Endothelial cell of umbilical vein (primary cell): Measurements from ENCODE around the gene LURAP1L. TPM values are rescaled to one million over a fixed set of nuclear protein-coding genes. Genes with fewer than 3 reads are reported as not detected.

Experiments used
- BruUV-seq: library from RNA; stranded (reverse); fragments of 400-500 nt; replicated peaks from 2 replicates; lab custom pipeline; 2021; lab: Mats Ljungman, UMichigan
- CTCF ChIA-PET: fragments of 300-600, 350-600 bp; sonication (Branson Sonifier 250); formaldehyde crosslinking; loops from one replicate; lab custom pipeline; 2021; ENCODE audit warnings: antibody characterized with exemption, inconsistent platforms; lab: Charles Lee
- POLR2A ChIA-PET: fragments of 300-600, 350-600 bp; sonication (Branson Sonifier 250); formaldehyde crosslinking; loops from one replicate; lab custom pipeline; 2021; ENCODE audit warnings: antibody characterized with exemption, inconsistent platforms; lab: Charles Lee
- DNase-seq: peaks from one replicate; pipeline ENCODE4 v3.0.0-alpha.2; 2011; ENCODE audit warnings: low read depth, low spot score
- FAIRE-seq: peaks from 2 replicates; lab custom pipeline; 2011; peaks lifted over from hg19 to GRCh38; lab: Jason Lieb, UNC
- H2AFZ ChIP-seq: 2 replicates; pipeline ENCODE4 v1.6.0; 2012; ENCODE audit warnings: low read depth, low read length, control low read depth, inconsistent platforms
- H3K27ac ChIP-seq: 2 replicates; pipeline ENCODE4 v1.5.1; 2011; ENCODE audit warnings: low read depth, mild to moderate bottlenecking, control low read depth, low read length, moderate library complexity; ENCODE audit not compliant: insufficient read depth
- H3K27me3 ChIP-seq, 2 experiments: 2 replicates each; pipeline versions ENCODE4 v1.6.0 to v1.6.1; 2011; ENCODE audit warnings: low read length in 2 of 2, mixed read lengths in 1 of 2; ENCODE audit not compliant: control insufficient read depth in 2 of 2, insufficient read depth in 2 of 2
- H3K36me3 ChIP-seq, 2 experiments: 2 replicates in 1 of 2; 3 replicates in 1 of 2; pipeline ENCODE4 v1.5.1; 2011; ENCODE audit warnings: low read length in 2 of 2, mild to moderate bottlenecking in 1 of 2, moderate library complexity in 1 of 2; ENCODE audit not compliant: control insufficient read depth in 2 of 2, insufficient read depth in 2 of 2; ENCODE audit errors: extremely low read depth in 1 of 2
- H3K4me1 ChIP-seq: 3 replicates; pipeline ENCODE4 v1.5.1; 2011; ENCODE audit warnings: mild to moderate bottlenecking, low read length; ENCODE audit not compliant: control insufficient read depth, insufficient read depth; ENCODE audit errors: extremely low read depth
- H3K4me2 ChIP-seq: 2 replicates; pipeline ENCODE4 v1.6.1; 2011; ENCODE audit warnings: low read length, control low read depth, mixed read lengths; ENCODE audit not compliant: insufficient read depth
- H3K4me3 ChIP-seq, 3 experiments: fragments of 200-600 bp in 1 of 3; sonication (generic), shearing (Covaris generic) in 1 of 3; replicated peaks in 1 of 3; 2 replicates each; pipeline ENCODE4 v1.5.1; 2011 to 2016; ENCODE audit warnings: control low read depth in 3 of 3, low read length in 3 of 3, mild to moderate bottlenecking in 2 of 3, inconsistent platforms in 1 of 3, low read depth in 1 of 3, moderate library complexity in 1 of 3; ENCODE audit not compliant: insufficient read depth in 1 of 3
- H3K79me2 ChIP-seq: 2 replicates; pipeline ENCODE4 v1.6.0; 2012; ENCODE audit warnings: low read length, inconsistent platforms; ENCODE audit not compliant: control insufficient read depth, insufficient read depth
- H3K9ac ChIP-seq: replicated peaks from 2 replicates; pipeline ENCODE3; 2011; ENCODE audit warnings: low read length, control low read depth; ENCODE audit not compliant: insufficient read depth; ENCODE audit errors: extremely low read depth
- H3K9me1 ChIP-seq: replicated peaks from 3 replicates; pipeline ENCODE4 v1.6.0; 2011; ENCODE audit warnings: mild to moderate bottlenecking, low read length; ENCODE audit not compliant: control insufficient read depth, insufficient read depth; ENCODE audit errors: extremely low read depth
- H3K9me3 ChIP-seq: replicated peaks from 2 replicates; pipeline ENCODE4 v1.5.1; 2012; ENCODE audit warnings: low read length, inconsistent platforms; ENCODE audit not compliant: control insufficient read depth, insufficient read depth
- H4K20me1 ChIP-seq: replicated peaks from 2 replicates; pipeline ENCODE3; 2011; ENCODE audit warnings: mild to moderate bottlenecking, low read length; ENCODE audit not compliant: control insufficient read depth, insufficient read depth; ENCODE audit errors: extremely low read depth
- CTCF ChIP-seq, 2 donors: IDR thresholded peaks; 1 replicate in 1 of 2; 2 replicates in 1 of 2; pipeline ENCODE4 v1.5.1; 2011; ENCODE audit warnings: low read length in 2 of 2, mild to moderate bottlenecking in 2 of 2, moderate library complexity in 2 of 2, control low read depth in 1 of 2, inconsistent platforms in 1 of 2, low read depth in 1 of 2; ENCODE audit not compliant: insufficient read depth in 1 of 2; ENCODE audit errors: extremely low read depth in 1 of 2
- EZH2 ChIP-seq: IDR thresholded peaks from 2 replicates; pipeline ENCODE4 v1.6.1; 2012; ENCODE audit warnings: borderline replicate concordance, low read depth, mild to moderate bottlenecking, moderate library complexity, low read length, inconsistent platforms; ENCODE audit not compliant: severe bottlenecking
- FOS ChIP-seq: IDR thresholded peaks from 2 replicates; pipeline ENCODE4 v1.6.1; 2011; ENCODE audit warnings: mild to moderate bottlenecking, low read length, moderate library complexity, borderline replicate concordance; ENCODE audit not compliant: insufficient read depth
- GATA2 ChIP-seq: IDR thresholded peaks from 2 replicates; pipeline ENCODE4 v1.7.0; 2011; ENCODE audit warnings: low read depth, mild to moderate bottlenecking, moderate library complexity, mixed read lengths, low read length; ENCODE audit not compliant: insufficient read length, insufficient read depth
- JUN ChIP-seq: IDR thresholded peaks from 2 replicates; pipeline ENCODE4 v1.6.1; 2011; ENCODE audit warnings: borderline replicate concordance, low read depth; ENCODE audit not compliant: insufficient read length, insufficient read depth
- MAX ChIP-seq: IDR thresholded peaks from 2 replicates; pipeline ENCODE4 v1.6.1; 2011; ENCODE audit not compliant: insufficient read depth, insufficient read length
- MYC ChIP-seq: IDR thresholded peaks from one replicate; pipeline ENCODE4 v1.6.1; 2011; ENCODE audit warnings: mild to moderate bottlenecking, low read depth, low read length
- POLR2A ChIP-seq: IDR thresholded peaks from 2 replicates; pipeline ENCODE4 v1.6.1; 2012; ENCODE audit warnings: low read depth, mild to moderate bottlenecking, control low read depth, low read length
- POLR2AphosphoS5 ChIP-seq: IDR thresholded peaks from 2 replicates; pipeline ENCODE4 v1.6.1; 2012; ENCODE audit warnings: low read depth, mild to moderate bottlenecking, control low read depth, low read length, moderate library complexity; ENCODE audit not compliant: insufficient read depth
- dilution Hi-C: fragments of 300-500 bp; cut with MboI; formaldehyde crosslinking; loops from one replicate; pipeline ENCODE4 v1.15.0; 2019; ENCODE audit warnings: low sequenced_read_pairs; ENCODE audit not compliant: extremely low pct_ligation_motif_present
- intact Hi-C: fragments of 100-400 bp; cut with micrococcal nuclease; formaldehyde crosslinking; loops from one replicate; pipeline ENCODE4 v1.10.0; 2022
- polyA plus RNA-seq, 4 experiments: library from polyadenylated mRNA; depleted of rRNA in 3 of 4; stranded (reverse) in 3 of 4; unstranded in 1 of 4; fragments of >200 nt; gene quantifications; 2 replicates each; pipeline versions ENCODE4 v1.2.1 to v1.2.3, GENCODE V29; 2011 to 2012; ENCODE audit warnings: missing spikeins in 1 of 4
- total RNA-seq: library from RNA; stranded (reverse); gene quantifications from 2 replicates; pipeline ENCODE4 v1.2.3, GENCODE V29; 2021

The LURAP1L gene
- total and polyA plus RNA-seq, 2 donors (not counting 3 experiments of a cell fraction or from before 2014, with no cell fraction given) = 1.5 to 3.3 TPM

- no peaks in the 10 kb centered on the region for H3K36me3 ChIP-seq
- no TSS peak for BruUV-seq
- H3K4me3 ChIP-seq = no peak overlapping the region
- no peak overlapping the region for H3K9ac ChIP-seq
- DNase-seq (no peak), FAIRE-seq (no peak)
- no peak overlapping the region for H3K4me2 ChIP-seq
- no peaks in the 10 kb centered on the region for H4K20me1 ChIP-seq
- H3K79me2 ChIP-seq = no peaks in the 10 kb centered on the region
- no peak overlapping the region for H2AFZ ChIP-seq
- TF ChIP-seq MYC (no peak), POLR2A (no peak), GATA2 (no peak), JUN (no peak), MAX (no peak), FOS (no peak), CTCF (IDR thresholded peaks at IDR 0.05; ENCODE audit: extremely low read depth in 1 of 2, insufficient read depth in 1 of 2, low read depth in 1 of 2, low read length in 2 of 2) (no peak), POLR2AphosphoS5 (no peak), EZH2 (no peak)
- ChIA-PET CTCF (interaction anchor here (0.7 to 1.0 kb wide), 4 partner anchors 8 to 119 kb away, joined by 3 read pairs; no protein-coding TSS in a partner anchor), POLR2A (no interaction called here)
- no peak overlapping the region for H3K27ac ChIP-seq
- H3K27me3 ChIP-seq = no peaks in the 10 kb centered on the region
- H3K4me1 ChIP-seq = no peaks in the 10 kb centered on the region
- H3K9me3 ChIP-seq = no peaks in the 10 kb centered on the region
- dilution Hi-C loops = no loop called here
- no peaks in the 10 kb centered on the region for H3K9me1 ChIP-seq
- intact Hi-C loops = no loop called here
Measured at GRCh38 chr9:12764150-12764549, 10.7 kb upstream of the LURAP1L start.
